ENCODE results near the gene ZSWIM3.
"Not testable (repeated sequence)": the region's sequence is repeated elsewhere in the genome, so short reads cannot be mapped to it uniquely, and the experiment has no call there.

DNA sequence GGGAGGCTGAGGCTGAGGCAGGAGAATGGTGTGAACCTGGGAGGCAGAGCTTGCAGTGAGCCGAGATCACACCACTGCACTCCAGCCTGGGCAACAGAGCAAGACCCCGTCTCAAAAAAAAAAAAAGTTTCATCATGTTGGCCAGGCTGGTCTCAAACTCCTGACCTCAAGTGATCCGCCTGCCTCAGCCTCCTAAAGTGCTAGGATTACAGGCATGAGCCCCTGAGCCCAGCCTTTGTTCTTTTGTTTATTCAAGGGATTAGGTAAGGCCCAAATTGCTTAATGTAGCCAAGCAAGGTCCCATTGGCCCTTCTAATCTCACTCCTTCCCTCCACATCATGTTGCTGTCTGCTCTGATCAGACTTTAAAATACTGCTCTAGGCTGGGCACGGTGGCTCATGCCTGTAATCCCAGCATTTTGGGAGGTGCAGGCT lies 27.7 kb upstream of the ZSWIM3 start:
- TF ChIP-seq, protein P1, sequence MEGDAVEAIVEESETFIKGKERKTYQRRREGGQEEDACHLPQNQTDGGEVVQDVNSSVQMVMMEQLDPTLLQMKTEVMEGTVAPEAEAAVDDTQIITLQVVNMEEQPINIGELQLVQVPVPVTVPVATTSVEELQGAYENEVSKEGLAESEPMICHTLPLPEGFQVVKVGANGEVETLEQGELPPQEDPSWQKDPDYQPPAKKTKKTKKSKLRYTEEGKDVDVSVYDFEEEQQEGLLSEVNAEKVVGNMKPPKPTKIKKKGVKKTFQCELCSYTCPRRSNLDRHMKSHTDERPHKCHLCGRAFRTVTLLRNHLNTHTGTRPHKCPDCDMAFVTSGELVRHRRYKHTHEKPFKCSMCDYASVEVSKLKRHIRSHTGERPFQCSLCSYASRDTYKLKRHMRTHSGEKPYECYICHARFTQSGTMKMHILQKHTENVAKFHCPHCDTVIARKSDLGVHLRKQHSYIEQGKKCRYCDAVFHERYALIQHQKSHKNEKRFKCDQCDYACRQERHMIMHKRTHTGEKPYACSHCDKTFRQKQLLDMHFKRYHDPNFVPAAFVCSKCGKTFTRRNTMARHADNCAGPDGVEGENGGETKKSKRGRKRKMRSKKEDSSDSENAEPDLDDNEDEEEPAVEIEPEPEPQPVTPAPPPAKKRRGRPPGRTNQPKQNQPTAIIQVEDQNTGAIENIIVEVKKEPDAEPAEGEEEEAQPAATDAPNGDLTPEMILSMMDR (conservative IDR thresholded peaks at IDR 0.05; ENCODE audit: low read length) = not testable (repeated sequence)
- TF ChIP-seq EZH2phosphoT487 (IDR thresholded peaks at IDR 0.05; ENCODE audit: borderline replicate concordance) = not testable (repeated sequence)
